OCI-LY1 (cell line): Measurements from ENCODE around the gene VWA1.
A peak's percentile ranks its signal among the peaks of the same experiment; 100 is the strongest.

Experiments used
- H2AFZ ChIP-seq: fragments of 200-600 bp; sonication (generic), shearing (Covaris generic); 2 replicates; pipeline ENCODE4 v1.6.0; 2014; ENCODE audit warnings: antibody characterized with exemption, mild to moderate bottlenecking, low read length
- H3F3A ChIP-seq: fragments of 200-600 bp; sonication (generic), shearing (Covaris generic); 2 replicates; pipeline ENCODE4 v1.6.0; 2014; ENCODE audit warnings: mild to moderate bottlenecking, antibody characterized with exemption, low read length, moderate library complexity; ENCODE audit not compliant: insufficient read depth
- H3K27ac ChIP-seq: fragments of 200-600 bp; sonication (generic); 2 replicates; pipeline ENCODE4 v1.5.1; 2014; ENCODE audit warnings: low read length, mixed run types, mild to moderate bottlenecking, low read depth; ENCODE audit not compliant: poor library complexity, severe bottlenecking
- H3K27me3 ChIP-seq: fragments of 200-600 bp; sonication (generic); 2 replicates; pipeline ENCODE4 v1.6.0; 2014; ENCODE audit warnings: antibody characterized with exemption, mild to moderate bottlenecking, low read length, moderate library complexity; ENCODE audit not compliant: insufficient read depth
- H3K36me3 ChIP-seq: fragments of 200-600 bp; sonication (generic); 2 replicates; pipeline ENCODE4 v1.6.1; 2014; ENCODE audit warnings: mild to moderate bottlenecking, antibody characterized with exemption, low read length, moderate library complexity, mixed read lengths; ENCODE audit not compliant: insufficient read depth
- H3K4me1 ChIP-seq: fragments of 200-600 bp; sonication (generic); 2 replicates; pipeline ENCODE4 v1.5.1; 2014; ENCODE audit warnings: mild to moderate bottlenecking, low read length, moderate library complexity; ENCODE audit not compliant: insufficient read depth, severe bottlenecking
- H3K4me2 ChIP-seq: fragments of 200-600 bp; sonication (generic), shearing (Covaris generic); 2 replicates; pipeline ENCODE4 v1.6.1; 2014; ENCODE audit warnings: low read length
- H3K4me3 ChIP-seq: fragments of 200-600 bp; sonication (generic); 2 replicates; pipeline ENCODE4 v1.5.1; 2014; ENCODE audit warnings: low read length, low read depth, mild to moderate bottlenecking, mixed read lengths; ENCODE audit not compliant: poor library complexity, severe bottlenecking
- H3K79me2 ChIP-seq: fragments of 200-600 bp; shearing (Covaris generic); 2 replicates; pipeline ENCODE4 v1.6.1; 2016; ENCODE audit warnings: mixed run types, low read length, mixed read lengths; ENCODE audit not compliant: insufficient read depth
- H3K9ac ChIP-seq: fragments of 200-600 bp; sonication (generic), shearing (Covaris generic); 2 replicates; pipeline ENCODE4 v1.6.1; 2014; ENCODE audit warnings: mild to moderate bottlenecking, low read length, mixed read lengths
- H3K9me2 ChIP-seq: fragments of 200-600 bp; sonication (generic), shearing (Covaris generic); 2 replicates; pipeline ENCODE4 v1.6.1; 2014; ENCODE audit warnings: low read depth, mild to moderate bottlenecking, low read length, mixed read lengths
- H3K9me3 ChIP-seq: fragments of 200-600 bp; shearing (Covaris generic); 2 replicates; pipeline ENCODE4 v1.6.1; 2014; ENCODE audit warnings: low read length, mixed read lengths
- H4K20me1 ChIP-seq: fragments of 200-600 bp; sonication (generic), shearing (Covaris generic); 2 replicates; pipeline ENCODE4 v1.6.0; 2016; ENCODE audit warnings: mild to moderate bottlenecking, low read length; ENCODE audit not compliant: insufficient read depth
- CTCF ChIP-seq: fragments of 200-600 bp; sonication (generic), shearing (Covaris generic); IDR thresholded peaks from 2 replicates; pipeline ENCODE4 v1.5.1; 2017; ENCODE audit warnings: mild to moderate bottlenecking, antibody characterized with exemption, low read length, moderate library complexity, mixed read lengths
- EZH2 ChIP-seq: fragments of 200-600 bp; sonication (generic), shearing (Covaris generic); IDR thresholded peaks from 2 replicates; pipeline ENCODE4 v1.8.0; 2017; ENCODE audit warnings: borderline replicate concordance, mixed run types, mild to moderate bottlenecking, antibody characterized with exemption, low read length, moderate library complexity, mixed read lengths

Gene VWA1

GRCh38 chr1:1406101-1406820 is 29.2 kb upstream of the VWA1 start:
- H2AFZ ChIP-seq: no peak overlapping the region
- peak overlapping the region; percentile 13 for H3K27ac ChIP-seq
- H3F3A ChIP-seq: no peaks in the 10 kb centered on the region
- peak overlapping the region; percentile 96 for H3K4me2 ChIP-seq
- H3K9ac ChIP-seq: peak overlapping the region; percentile 86
- peaks cover 27% of the 10 kb centered on the region for H3K4me1 ChIP-seq
- H3K27me3 ChIP-seq: no peaks in the 10 kb centered on the region
- H3K36me3 ChIP-seq: peaks cover 65% of the 10 kb centered on the region
- no peaks in the 10 kb centered on the region for H4K20me1 ChIP-seq
- H3K79me2 ChIP-seq: peaks cover 27% of the 10 kb centered on the region
- peak overlapping the region; percentile 78 for H3K4me3 ChIP-seq
- H3K9me2 ChIP-seq: no peaks in the 10 kb centered on the region
- no peaks in the 10 kb centered on the region for H3K9me3 ChIP-seq
- no peak for TF ChIP-seq CTCF
- no peak for TF ChIP-seq EZH2

- Histone ChIP-seq H3K27ac (peak within 1 kb of the TSS; percentile 13), H3K36me3 (peaks cover 58% of the 10 kb centered on the region)
These were observed 28.5 kb upstream of the VWA1 start, which contains the start of gene MRPL20 for GRCh38 chr1:1406821-1407635. Gene MRPL20, minus strand, starts transcription at chr1:1407293. Its CDS starts 76 bp downstream, at chr1:1407217.

More at GRCh38 chr1:1406821-1407635, 28.5 kb upstream of the VWA1 start, which contains the start of gene MRPL20:
- no peak within 1 kb of the TSS for H2AFZ ChIP-seq
- H3K9me3 ChIP-seq: 0 out of 2 replicates have a peak, but pooled peaks cover under 1% of the 10 kb centered on the region
- no peak for TF ChIP-seq EZH2
- no peak for TF ChIP-seq CTCF
- peaks cover 27% of the 10 kb centered on the region for H3K79me2 ChIP-seq
- peak within 1 kb of the TSS; percentile 78 for H3K4me3 ChIP-seq
- H4K20me1 ChIP-seq: no peaks in the 10 kb centered on the region
- no peaks in the 10 kb centered on the region for H3K9me2 ChIP-seq
- H3K9ac ChIP-seq: peak within 1 kb of the TSS; percentile 86
- no peaks in the 10 kb centered on the region for H3F3A ChIP-seq
- H3K27me3 ChIP-seq: no peaks in the 10 kb centered on the region
- H3K4me1 ChIP-seq: peaks cover 21% of the 10 kb centered on the region
- peak within 1 kb of the TSS; percentile 96 for H3K4me2 ChIP-seq
